Measurements from ENCODE around the gene COL9A3.

Gene COL9A3

DNA sequence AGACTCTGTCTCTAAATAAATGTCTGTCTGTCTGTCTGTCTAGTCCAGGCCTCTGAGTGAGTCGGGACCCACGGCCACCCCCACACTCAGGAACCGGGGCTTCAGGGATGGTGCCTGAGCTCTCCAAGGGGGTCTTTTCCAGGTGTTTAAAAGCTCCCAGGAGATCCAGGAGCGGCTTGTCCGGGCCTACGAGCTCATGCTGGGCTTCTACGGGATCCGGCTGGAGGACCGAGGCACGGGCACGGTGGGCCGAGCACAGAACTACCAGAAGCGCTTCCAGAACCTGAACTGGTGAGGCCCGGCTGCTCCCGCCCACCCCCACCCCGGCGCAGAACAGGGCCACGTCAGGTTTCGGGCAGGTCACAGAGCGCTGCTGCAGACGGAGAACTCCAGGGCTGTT, 5.5 kb upstream of the COL9A3 start:
- Histone ChIP-seq H3K27ac (ENCODE audit: low read depth, low read length) (no peak overlapping the region), H3K9ac (ENCODE audit: low read length) (no peak overlapping the region), H2BK12ac (ENCODE audit: low read length) (no peak overlapping the region), H3K79me1 (ENCODE audit: low read length) (peaks cover 7% of the 10 kb centered on the region), H2BK120ac (ENCODE audit: insufficient read depth, low read length, poor library complexity) (no peak overlapping the region), H3K27me3 (ENCODE audit: insufficient read depth, low read length) (no peaks in the 10 kb centered on the region), H4K8ac (ENCODE audit: low read depth, low read length) (no peak overlapping the region), H4K12ac (ENCODE audit: low read depth, low read length) (no peak overlapping the region), H4K91ac (ENCODE audit: low read depth, low read length) (no peak overlapping the region), H2AK5ac (ENCODE audit: low read length) (no peak overlapping the region), H3K4me1 (ENCODE audit: control insufficient read depth in 1 of 2, insufficient read depth in 2 of 2, low read length in 2 of 2) (peaks cover 20 to 23% of the 10 kb centered on the region in 2 experiments), H3K36me3 (ENCODE audit: control insufficient read depth in 1 of 2, insufficient read depth in 2 of 2, low read length in 2 of 2) (peaks cover 55 to 57% of the 10 kb centered on the region in 2 experiments), H3K4ac (ENCODE audit: low read depth, low read length) (no peak overlapping the region), H3K4me3 (ENCODE audit: low read depth, low read length) (no peak overlapping the region), H3K9me3 (ENCODE audit: insufficient read depth, low read depth, low read length) (no peaks in the 10 kb centered on the region), H3K79me2 (ENCODE audit: control insufficient read depth, insufficient read depth, low read length, poor library complexity) (peaks cover 3% of the 10 kb centered on the region), H3K4me2 (ENCODE audit: low read length) (no peak overlapping the region), H3K14ac (ENCODE audit: low read length) (no peak overlapping the region), H2BK5ac (ENCODE audit: low read depth, low read length, poor library complexity) (no peak overlapping the region), H2AFZ (ENCODE audit: insufficient read depth, low read length, poor library complexity) (no peak overlapping the region), H3K23ac (ENCODE audit: low read length) (no peak overlapping the region), H3K18ac (ENCODE audit: low read length) (no peak overlapping the region)
- no CpG with 5 or more reads among the region's 21 CpGs for WGBS (ENCODE audit: extremely low coverage, insufficient coverage, insufficient read length)
- no peak for DNase-seq

DNA sequence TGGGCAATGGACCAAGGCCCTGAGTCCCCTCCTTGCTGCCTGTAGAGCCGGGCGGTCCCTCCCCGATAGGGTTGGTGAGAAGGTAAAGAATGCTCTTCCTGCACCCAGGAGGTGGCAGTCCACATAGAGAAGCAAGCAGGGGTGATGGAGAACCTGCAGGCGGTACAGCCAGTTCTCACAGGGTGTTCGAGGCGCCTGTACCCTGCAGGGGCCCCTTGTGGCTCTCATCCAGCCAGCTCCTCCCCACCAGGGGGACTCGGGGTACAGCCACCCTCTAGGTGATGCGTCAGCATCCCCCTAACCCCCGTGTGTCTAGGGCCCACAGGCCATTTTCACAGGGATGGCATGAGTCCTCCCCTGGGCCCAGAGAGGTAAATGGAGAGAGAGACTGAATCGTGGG, 5.1 kb upstream of the COL9A3 start:
- no peak overlapping the region for H3K27ac ChIP-seq (ENCODE audit: low read depth, low read length)
- no peak overlapping the region for H2AK5ac ChIP-seq (ENCODE audit: low read length)
- no peak overlapping the region for H3K4me2 ChIP-seq (ENCODE audit: low read length)
- H2BK120ac ChIP-seq (ENCODE audit: insufficient read depth, low read length, poor library complexity): no peak overlapping the region
- peaks cover 21 to 25% of the 10 kb centered on the region in 2 experiments for H3K4me1 ChIP-seq (ENCODE audit: control insufficient read depth in 1 of 2, insufficient read depth in 2 of 2, low read length in 2 of 2)
- no peak for DNase-seq
- H2BK5ac ChIP-seq (ENCODE audit: low read depth, low read length, poor library complexity): no peak overlapping the region
- H3K14ac ChIP-seq (ENCODE audit: low read length): no peak overlapping the region
- WGBS (ENCODE audit: extremely low coverage, insufficient coverage, insufficient read length): no CpG with 5 or more reads among the region's 10 CpGs
- no peaks in the 10 kb centered on the region for H3K9me3 ChIP-seq (ENCODE audit: insufficient read depth, low read depth, low read length)
- H3K79me1 ChIP-seq (ENCODE audit: low read length): peaks cover 11% of the 10 kb centered on the region
- no peak overlapping the region for H3K4me3 ChIP-seq (ENCODE audit: low read depth, low read length)
- peaks cover 6% of the 10 kb centered on the region for H3K79me2 ChIP-seq (ENCODE audit: control insufficient read depth, insufficient read depth, low read length, poor library complexity)
- no peak overlapping the region for H4K8ac ChIP-seq (ENCODE audit: low read depth, low read length)
- H4K12ac ChIP-seq (ENCODE audit: low read depth, low read length): no peak overlapping the region
- no peaks in the 10 kb centered on the region for H3K27me3 ChIP-seq (ENCODE audit: insufficient read depth, low read length)
- H4K91ac ChIP-seq (ENCODE audit: low read depth, low read length): no peak overlapping the region
- H2AFZ ChIP-seq (ENCODE audit: insufficient read depth, low read length, poor library complexity): no peak overlapping the region
- no peak overlapping the region for H3K23ac ChIP-seq (ENCODE audit: low read length)
- no peak overlapping the region for H3K4ac ChIP-seq (ENCODE audit: low read depth, low read length)
- H3K36me3 ChIP-seq (ENCODE audit: control insufficient read depth in 1 of 2, insufficient read depth in 2 of 2, low read length in 2 of 2): peaks cover 55 to 56% of the 10 kb centered on the region in 2 experiments
- H3K9ac ChIP-seq (ENCODE audit: low read length): no peak overlapping the region
- H2BK12ac ChIP-seq (ENCODE audit: low read length): no peak overlapping the region
- H3K18ac ChIP-seq (ENCODE audit: low read length): no peak overlapping the region

DNA sequence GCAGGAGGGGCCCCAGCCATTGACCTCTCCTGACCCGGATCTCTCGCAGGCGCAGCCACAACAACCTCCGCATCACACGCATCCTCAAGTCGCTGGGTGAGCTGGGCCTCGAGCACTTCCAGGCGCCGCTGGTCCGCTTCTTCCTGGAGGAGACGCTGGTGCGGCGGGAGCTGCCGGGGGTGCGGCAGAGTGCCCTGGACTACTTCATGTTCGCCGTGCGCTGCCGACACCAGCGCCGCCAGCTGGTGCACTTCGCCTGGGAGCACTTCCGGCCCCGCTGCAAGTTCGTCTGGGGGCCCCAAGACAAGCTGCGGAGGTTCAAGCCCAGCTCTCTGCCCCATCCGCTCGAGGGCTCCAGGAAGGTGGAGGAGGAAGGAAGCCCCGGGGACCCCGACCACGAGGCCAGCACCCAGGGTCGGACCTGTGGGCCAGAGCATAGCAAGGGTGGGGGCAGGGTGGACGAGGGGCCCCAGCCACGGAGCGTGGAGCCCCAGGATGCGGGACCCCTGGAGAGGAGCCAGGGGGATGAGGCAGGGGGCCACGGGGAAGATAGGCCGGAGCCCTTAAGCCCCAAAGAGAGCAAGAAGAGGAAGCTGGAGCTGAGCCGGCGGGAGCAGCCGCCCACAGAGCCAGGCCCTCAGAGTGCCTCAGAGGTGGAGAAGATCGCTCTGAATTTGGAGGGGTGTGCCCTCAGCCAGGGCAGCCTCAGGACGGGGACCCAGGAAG, 4.5 kb upstream of the COL9A3 start:
- Histone ChIP-seq H3K14ac (ENCODE audit: low read length) (no peak overlapping the region), H2BK5ac (ENCODE audit: low read depth, low read length, poor library complexity) (no peak overlapping the region), H3K4me1 (ENCODE audit: control insufficient read depth in 1 of 2, insufficient read depth in 2 of 2, low read length in 2 of 2) (peaks cover 21 to 28% of the 10 kb centered on the region in 2 experiments), H2BK120ac (ENCODE audit: insufficient read depth, low read length, poor library complexity) (no peak overlapping the region), H3K9ac (ENCODE audit: low read length) (no peak overlapping the region), H3K27me3 (ENCODE audit: insufficient read depth, low read length) (no peaks in the 10 kb centered on the region), H3K4ac (ENCODE audit: low read depth, low read length) (no peak overlapping the region), H2AK5ac (ENCODE audit: low read length) (no peak overlapping the region), H4K91ac (ENCODE audit: low read depth, low read length) (peak overlapping the region; percentile 11), H3K79me2 (ENCODE audit: control insufficient read depth, insufficient read depth, low read length, poor library complexity) (peaks cover 9% of the 10 kb centered on the region), H3K18ac (ENCODE audit: low read length) (no peak overlapping the region), H3K27ac (ENCODE audit: low read depth, low read length) (no peak overlapping the region), H3K79me1 (ENCODE audit: low read length) (peaks cover 15% of the 10 kb centered on the region), H3K23ac (ENCODE audit: low read length) (no peak overlapping the region), H3K4me2 (ENCODE audit: low read length) (no peak overlapping the region), H3K9me3 (ENCODE audit: insufficient read depth, low read depth, low read length) (no peaks in the 10 kb centered on the region), H2BK12ac (ENCODE audit: low read length) (no peak overlapping the region), H4K12ac (ENCODE audit: low read depth, low read length) (no peak overlapping the region), H3K36me3 (ENCODE audit: control insufficient read depth in 1 of 2, insufficient read depth in 2 of 2, low read length in 2 of 2) (peaks cover 51 to 54% of the 10 kb centered on the region in 2 experiments), H4K8ac (ENCODE audit: low read depth, low read length) (no peak overlapping the region), H2AFZ (ENCODE audit: insufficient read depth, low read length, poor library complexity) (no peak overlapping the region), H3K4me3 (ENCODE audit: low read depth, low read length) (no peak overlapping the region)
- no peak for DNase-seq
- WGBS (ENCODE audit: extremely low coverage, insufficient coverage, insufficient read length): no CpG with 5 or more reads among the region's 43 CpGs

DNA sequence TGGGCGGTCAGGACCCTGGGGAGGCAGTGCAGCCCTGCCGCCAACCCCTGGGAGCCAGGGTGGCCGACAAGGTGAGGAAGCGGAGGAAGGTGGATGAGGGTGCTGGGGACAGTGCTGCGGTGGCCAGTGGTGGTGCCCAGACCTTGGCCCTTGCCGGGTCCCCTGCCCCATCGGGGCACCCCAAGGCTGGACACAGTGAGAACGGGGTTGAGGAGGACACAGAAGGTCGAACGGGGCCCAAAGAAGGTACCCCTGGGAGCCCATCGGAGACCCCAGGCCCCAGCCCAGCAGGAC, 4.0 kb upstream of the COL9A3 start:
- no peak overlapping the region for H3K9ac ChIP-seq (ENCODE audit: low read length)
- no peaks in the 10 kb centered on the region for H3K27me3 ChIP-seq (ENCODE audit: insufficient read depth, low read length)
- no peak overlapping the region for H3K14ac ChIP-seq (ENCODE audit: low read length)
- peaks cover 24 to 34% of the 10 kb centered on the region in 2 experiments for H3K4me1 ChIP-seq (ENCODE audit: control insufficient read depth in 1 of 2, insufficient read depth in 2 of 2, low read length in 2 of 2)
- no peak overlapping the region for H3K4ac ChIP-seq (ENCODE audit: low read depth, low read length)
- H3K18ac ChIP-seq (ENCODE audit: low read length): no peak overlapping the region
- no peak overlapping the region for H3K23ac ChIP-seq (ENCODE audit: low read length)
- no peak for DNase-seq
- peaks cover 20% of the 10 kb centered on the region for H3K79me1 ChIP-seq (ENCODE audit: low read length)
- H3K36me3 ChIP-seq (ENCODE audit: control insufficient read depth in 1 of 2, insufficient read depth in 2 of 2, low read length in 2 of 2): peaks cover 46 to 49% of the 10 kb centered on the region in 2 experiments
- no peak overlapping the region for H2AFZ ChIP-seq (ENCODE audit: insufficient read depth, low read length, poor library complexity)
- WGBS (ENCODE audit: extremely low coverage, insufficient coverage, insufficient read length): no CpG with 5 or more reads among the region's 11 CpGs
- H4K8ac ChIP-seq (ENCODE audit: low read depth, low read length): no peak overlapping the region
- H3K27ac ChIP-seq (ENCODE audit: low read depth, low read length): no peak overlapping the region
- H3K79me2 ChIP-seq (ENCODE audit: control insufficient read depth, insufficient read depth, low read length, poor library complexity): peaks cover 10% of the 10 kb centered on the region
- H2BK12ac ChIP-seq (ENCODE audit: low read length): no peak overlapping the region
- H4K12ac ChIP-seq (ENCODE audit: low read depth, low read length): no peak overlapping the region
- H3K9me3 ChIP-seq (ENCODE audit: insufficient read depth, low read depth, low read length): no peaks in the 10 kb centered on the region
- H3K4me3 ChIP-seq (ENCODE audit: low read depth, low read length): no peak overlapping the region
- H4K91ac ChIP-seq (ENCODE audit: low read depth, low read length): peak overlapping the region; percentile 11
- H2AK5ac ChIP-seq (ENCODE audit: low read length): no peak overlapping the region
- no peak overlapping the region for H3K4me2 ChIP-seq (ENCODE audit: low read length)
- no peak overlapping the region for H2BK5ac ChIP-seq (ENCODE audit: low read depth, low read length, poor library complexity)
- peak overlapping the region; percentile 25 for H2BK120ac ChIP-seq (ENCODE audit: insufficient read depth, low read length, poor library complexity)
